Activated naive CD4-positive, alpha-beta T cell treated with anti-CD3 and anti-CD28 coated beads, Interleukin-2, amount 50 U/mL, for 24 hours (primary cell): ENCODE results near the gene EPS8L3.
"Not testable (repeated sequence)": the region's sequence is repeated elsewhere in the genome, so short reads cannot be mapped to it uniquely, and the experiment has no call there.

Experiments
- H3K27ac Mint-ChIP-seq: one replicate; pipeline ENCODE4 v1.8.0; 2021; ENCODE audit warnings: mild to moderate bottlenecking, mixed read lengths
- H3K27me3 Mint-ChIP-seq: one replicate; pipeline ENCODE4 v1.8.0; 2021; ENCODE audit warnings: mixed read lengths
- H3K36me3 Mint-ChIP-seq: one replicate; pipeline ENCODE4 v1.8.0; 2021; ENCODE audit warnings: mixed read lengths
- H3K4me1 Mint-ChIP-seq: one replicate; pipeline ENCODE4 v1.8.0; 2021; ENCODE audit warnings: mixed read lengths
- H3K4me3 Mint-ChIP-seq: one replicate; pipeline ENCODE4 v1.8.0; 2021; ENCODE audit warnings: mild to moderate bottlenecking, mixed read lengths
- H3K9me3 Mint-ChIP-seq: one replicate; pipeline ENCODE4 v1.8.0; 2021; ENCODE audit warnings: mixed read lengths

EPS8L3 gene

DNA sequence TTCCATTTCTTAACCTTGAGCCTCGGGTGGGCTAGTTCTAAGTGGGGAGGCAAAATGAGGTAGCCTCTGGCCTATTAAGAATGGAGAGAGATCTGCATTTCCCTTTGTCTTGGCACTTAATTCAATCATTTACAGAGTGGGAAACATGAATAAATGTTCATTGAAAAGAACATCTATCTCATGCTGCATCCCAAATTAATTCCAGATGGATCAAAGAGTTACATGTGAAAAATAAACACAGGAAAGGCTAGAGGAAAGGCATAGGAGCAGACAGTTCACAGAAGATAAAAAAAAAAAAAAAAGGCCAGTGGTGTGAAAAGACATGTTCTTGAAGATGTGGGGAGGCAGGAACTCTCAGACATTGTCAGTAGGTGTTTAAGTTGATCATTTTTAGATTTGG, 35.7 kb upstream of the EPS8L3 start:
- no peaks in the 10 kb centered on the region for H3K9me3 Mint-ChIP-seq
- peaks cover 75% of the 10 kb centered on the region for H3K4me1 Mint-ChIP-seq
- no peak overlapping the region for H3K4me3 Mint-ChIP-seq
- H3K27me3 Mint-ChIP-seq: no peaks in the 10 kb centered on the region
- H3K27ac Mint-ChIP-seq: peak overlapping the region; percentile 89
- no peaks in the 10 kb centered on the region for H3K36me3 Mint-ChIP-seq

DNA sequence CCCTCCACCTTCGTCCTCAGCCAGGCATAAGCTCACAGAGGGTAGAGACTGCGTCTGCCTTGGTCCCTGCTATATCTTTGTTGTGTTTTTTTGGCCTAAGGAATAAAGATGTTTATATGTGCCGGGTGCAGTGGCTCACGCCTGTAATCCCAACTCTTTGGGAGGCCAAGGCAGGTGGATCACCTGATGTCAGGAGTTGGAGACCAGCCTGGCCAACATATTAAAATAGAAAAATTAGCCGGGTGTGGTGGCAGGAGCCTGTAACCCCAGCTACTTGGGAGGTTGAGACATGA, 33.5 kb upstream of the EPS8L3 start:
- peak overlapping the region; percentile 15 for H3K27ac Mint-ChIP-seq
- not testable (repeated sequence) for H3K4me3 Mint-ChIP-seq, H3K36me3 Mint-ChIP-seq, H3K9me3 Mint-ChIP-seq, H3K27me3 Mint-ChIP-seq
- peaks cover 71% of the 10 kb centered on the region for H3K4me1 Mint-ChIP-seq

DNA sequence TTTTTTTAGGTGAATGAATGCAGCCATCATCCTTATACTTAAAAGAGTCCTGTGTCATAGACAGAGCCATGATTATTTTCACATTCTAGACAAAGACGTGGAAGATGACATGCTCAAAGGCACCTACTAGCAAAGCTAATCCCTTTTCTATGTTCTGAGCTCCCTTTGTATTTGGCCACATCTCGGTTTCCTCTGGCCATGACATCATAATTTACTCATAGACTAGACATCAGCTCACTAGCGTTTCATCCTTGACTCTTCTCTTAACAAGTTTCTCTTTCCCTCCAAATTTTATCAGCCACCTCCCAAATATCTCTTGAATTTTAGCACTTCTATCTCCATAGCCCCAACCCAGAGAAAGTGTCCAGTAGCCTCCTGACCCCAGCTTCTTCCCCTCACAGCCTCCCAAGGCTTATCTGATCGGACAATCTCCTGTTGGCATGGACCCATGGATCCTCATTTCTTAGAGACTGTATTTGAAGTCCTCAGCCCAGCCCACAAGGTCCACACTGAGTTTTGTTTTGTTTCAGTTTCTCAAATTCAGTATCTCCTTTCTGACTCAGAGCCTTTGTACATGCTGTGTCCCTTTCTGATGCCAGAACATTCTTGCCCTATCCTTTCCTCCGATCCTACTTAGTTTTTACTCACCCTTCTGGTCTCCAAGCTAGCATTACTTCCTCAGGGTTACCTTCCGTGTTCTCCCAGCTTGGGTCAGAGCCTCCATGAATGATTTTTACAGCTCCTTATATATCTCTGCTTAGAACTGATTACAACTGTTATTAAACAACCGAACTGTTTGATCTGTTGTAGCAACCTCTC, 33.0 kb upstream of the EPS8L3 start:
- Mint-ChIP-seq H3K4me3 (no peak overlapping the region), H3K36me3 (no peaks in the 10 kb centered on the region), H3K9me3 (no peaks in the 10 kb centered on the region), H3K27me3 (no peaks in the 10 kb centered on the region), H3K4me1 (peaks cover 66% of the 10 kb centered on the region), H3K27ac (peak overlapping the region; percentile 85)

DNA sequence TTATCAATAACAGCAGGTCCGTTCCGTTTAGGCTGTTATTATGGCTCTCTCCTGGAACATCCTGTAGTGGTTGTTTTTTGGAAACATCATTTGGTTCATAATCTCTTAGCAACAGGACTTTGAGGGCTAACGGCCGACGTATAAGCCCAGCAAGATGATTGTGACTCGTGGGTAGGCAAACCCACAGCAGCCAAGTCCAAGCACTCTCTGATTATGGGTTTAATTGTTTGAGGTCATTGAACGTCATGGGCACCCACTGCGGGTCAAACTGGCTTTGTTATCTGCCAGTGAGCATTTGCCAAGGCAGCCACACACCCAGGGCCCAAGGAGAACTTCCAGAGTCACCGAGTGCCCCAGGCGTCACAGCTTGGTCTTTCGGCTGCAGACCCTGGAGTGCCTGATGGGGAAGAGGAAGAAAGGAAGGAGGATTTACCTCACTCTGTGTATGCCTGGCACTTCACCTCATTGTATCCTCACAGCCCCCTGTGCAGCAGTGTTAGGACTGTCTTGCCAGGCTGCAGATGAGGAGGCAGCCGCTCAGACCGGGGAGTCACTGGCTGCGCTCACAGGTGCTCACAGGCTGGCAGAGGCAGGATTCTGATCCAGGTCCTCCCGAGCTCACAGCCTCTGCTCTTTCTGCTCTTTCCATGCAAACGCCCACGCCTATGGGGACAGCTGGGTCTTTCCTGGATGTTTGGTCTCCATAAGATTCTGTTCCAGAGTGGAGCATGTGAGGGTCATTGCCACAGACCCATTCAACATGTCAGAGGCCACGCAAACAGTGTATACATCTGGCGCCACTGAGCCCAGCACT, 30.8 kb upstream of the EPS8L3 start:
- Mint-ChIP-seq H3K27me3 (no peaks in the 10 kb centered on the region), H3K4me3 (no peak overlapping the region), H3K4me1 (peaks cover 70% of the 10 kb centered on the region), H3K9me3 (no peaks in the 10 kb centered on the region), H3K36me3 (no peaks in the 10 kb centered on the region), H3K27ac (no peak overlapping the region)

DNA sequence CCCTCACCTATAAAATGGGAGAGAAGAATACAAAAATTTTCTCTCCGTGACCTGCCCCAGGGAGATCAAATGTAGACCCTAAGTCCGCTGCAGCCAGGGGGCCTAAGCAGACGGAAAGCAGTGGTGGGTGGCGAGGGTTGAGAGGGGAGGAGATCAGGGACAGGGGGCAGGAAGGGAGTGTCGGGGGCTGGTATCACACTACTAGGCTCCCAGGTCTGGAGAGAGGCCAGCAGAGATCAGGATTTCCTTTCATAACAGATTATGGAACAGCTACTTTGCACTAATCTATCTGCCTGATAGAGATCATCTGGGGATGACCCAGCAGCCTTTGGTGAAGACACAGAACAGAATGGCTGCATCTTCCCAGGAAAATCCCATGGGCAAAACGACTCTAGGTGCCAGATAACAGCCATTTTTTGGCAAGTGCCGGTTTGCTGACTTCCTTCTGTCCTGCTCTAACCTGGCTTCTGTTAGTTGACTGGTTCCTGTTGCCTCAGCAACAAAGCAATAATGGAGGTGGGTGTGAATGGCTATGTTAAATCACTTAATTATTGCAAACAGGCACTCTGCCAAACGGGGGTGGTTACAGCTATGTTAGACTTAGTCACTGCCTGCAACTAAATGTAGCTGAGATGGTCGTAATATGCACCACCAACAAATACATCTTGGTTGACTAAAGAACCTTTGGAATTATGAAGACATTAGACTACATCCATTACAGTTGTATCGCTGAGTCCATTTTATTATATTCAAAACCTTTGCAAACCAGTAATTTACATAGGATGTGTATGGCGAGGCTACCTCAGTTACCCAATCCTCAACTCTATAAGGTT, 30.0 kb upstream of the EPS8L3 start:
- peak overlapping the region; percentile 68 for H3K27ac Mint-ChIP-seq
- H3K4me3 Mint-ChIP-seq: no peak overlapping the region

DNA sequence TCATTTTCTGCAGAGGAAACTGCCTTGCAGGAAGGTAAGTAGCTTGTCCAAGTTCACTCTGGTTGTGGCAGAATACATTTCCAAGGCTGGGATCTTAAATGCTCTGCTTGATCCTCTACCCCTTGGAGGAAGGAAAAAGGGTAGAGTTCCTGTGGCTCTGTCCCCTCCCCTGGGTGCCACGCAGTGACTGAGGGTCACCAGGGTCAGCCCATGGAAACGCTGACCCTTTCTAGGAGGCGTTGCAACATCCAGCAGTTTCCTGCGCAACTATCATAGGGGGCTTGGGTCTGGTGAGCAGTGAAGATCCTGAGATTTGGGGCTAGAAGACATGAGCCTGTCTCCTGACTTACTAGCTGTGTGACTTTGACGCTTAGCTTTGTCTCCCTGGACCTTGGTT, 29.4 kb upstream of the EPS8L3 start:
- Mint-ChIP-seq H3K36me3 (no peaks in the 10 kb centered on the region), H3K4me1 (peaks cover 69% of the 10 kb centered on the region), H3K27ac (peak overlapping the region; percentile 68), H3K4me3 (no peak overlapping the region), H3K9me3 (no peaks in the 10 kb centered on the region), H3K27me3 (no peaks in the 10 kb centered on the region)

More for the DNA sequence above, 30.0 kb upstream of the EPS8L3 start:
- no peaks in the 10 kb centered on the region for H3K36me3 Mint-ChIP-seq
- H3K9me3 Mint-ChIP-seq: no peaks in the 10 kb centered on the region
- H3K4me1 Mint-ChIP-seq: peaks cover 72% of the 10 kb centered on the region
- H3K27me3 Mint-ChIP-seq: no peaks in the 10 kb centered on the region

DNA sequence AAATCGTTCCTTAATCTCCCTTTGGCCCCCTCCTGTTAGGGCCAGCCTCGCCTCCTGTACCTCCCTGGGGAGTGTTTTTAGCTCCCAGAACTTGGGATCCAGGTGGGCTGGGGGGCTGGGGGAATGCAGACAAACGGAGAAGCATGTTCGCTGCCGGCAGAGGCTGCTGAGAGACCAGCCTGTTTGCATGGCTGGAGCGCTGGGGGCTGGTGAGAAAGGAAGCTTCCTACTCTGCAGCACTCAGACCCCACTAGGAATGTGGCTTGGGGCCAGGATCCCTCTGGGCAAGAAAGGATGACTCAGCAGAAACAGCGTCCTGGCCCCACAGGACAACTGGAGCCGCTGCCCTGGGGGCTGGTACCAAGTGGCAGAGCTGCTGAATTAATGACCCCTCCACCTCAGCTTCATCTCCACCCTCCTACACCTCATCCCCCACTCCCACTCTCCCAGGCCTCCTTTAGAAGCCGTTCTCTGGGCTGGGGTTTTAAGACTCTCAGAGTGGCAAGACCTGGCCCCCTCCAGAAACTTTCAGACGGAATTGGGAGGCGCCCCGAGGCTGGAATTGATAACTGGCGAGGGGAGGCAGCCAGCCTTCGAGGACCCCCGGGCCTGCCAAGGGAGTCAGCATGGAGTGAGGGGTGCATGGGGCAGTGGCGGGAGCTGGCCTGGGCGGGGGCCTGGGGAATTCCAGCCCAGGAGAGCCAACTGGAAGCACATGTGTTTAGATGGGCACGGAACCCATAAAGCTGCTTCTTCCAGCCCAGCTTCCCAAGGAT, 28.5 kb upstream of the EPS8L3 start:
- no peaks in the 10 kb centered on the region for H3K27me3 Mint-ChIP-seq
- no peak overlapping the region for H3K4me3 Mint-ChIP-seq
- no peaks in the 10 kb centered on the region for H3K9me3 Mint-ChIP-seq
- H3K4me1 Mint-ChIP-seq: peaks cover 61% of the 10 kb centered on the region
- H3K27ac Mint-ChIP-seq: no peak overlapping the region
- H3K36me3 Mint-ChIP-seq: no peaks in the 10 kb centered on the region

DNA sequence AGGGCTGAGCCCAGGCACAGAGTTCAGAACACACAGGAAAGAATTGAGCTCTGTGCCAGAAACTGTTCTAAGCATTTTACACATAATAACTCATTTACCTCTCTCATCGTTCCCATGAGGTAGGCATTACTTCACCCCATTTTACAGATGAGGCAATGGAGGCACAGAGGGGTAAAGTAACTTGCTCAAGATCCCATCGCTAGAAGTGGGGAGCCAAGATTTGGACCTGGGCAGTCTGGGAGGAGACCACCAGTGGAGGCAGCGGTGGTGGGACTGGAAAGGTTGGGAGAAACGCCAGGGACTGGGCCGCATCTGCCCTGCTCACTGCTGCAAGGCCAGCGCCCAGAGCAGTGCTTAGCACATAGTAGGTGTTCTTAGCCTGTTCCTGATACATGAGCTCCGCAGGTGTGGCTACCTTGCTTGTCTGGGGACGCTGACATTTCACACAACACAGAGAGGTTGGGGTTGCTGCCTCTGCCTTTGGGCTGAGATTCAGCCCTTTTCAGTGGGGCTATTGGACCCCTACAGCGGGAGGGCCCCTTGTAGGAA, 27.8 kb upstream of the EPS8L3 start:
- no peak overlapping the region for H3K4me3 Mint-ChIP-seq
- H3K27ac Mint-ChIP-seq: peak overlapping the region; percentile 59
- no peaks in the 10 kb centered on the region for H3K27me3 Mint-ChIP-seq
- no peaks in the 10 kb centered on the region for H3K9me3 Mint-ChIP-seq
- no peaks in the 10 kb centered on the region for H3K36me3 Mint-ChIP-seq
- peaks cover 57% of the 10 kb centered on the region for H3K4me1 Mint-ChIP-seq

DNA sequence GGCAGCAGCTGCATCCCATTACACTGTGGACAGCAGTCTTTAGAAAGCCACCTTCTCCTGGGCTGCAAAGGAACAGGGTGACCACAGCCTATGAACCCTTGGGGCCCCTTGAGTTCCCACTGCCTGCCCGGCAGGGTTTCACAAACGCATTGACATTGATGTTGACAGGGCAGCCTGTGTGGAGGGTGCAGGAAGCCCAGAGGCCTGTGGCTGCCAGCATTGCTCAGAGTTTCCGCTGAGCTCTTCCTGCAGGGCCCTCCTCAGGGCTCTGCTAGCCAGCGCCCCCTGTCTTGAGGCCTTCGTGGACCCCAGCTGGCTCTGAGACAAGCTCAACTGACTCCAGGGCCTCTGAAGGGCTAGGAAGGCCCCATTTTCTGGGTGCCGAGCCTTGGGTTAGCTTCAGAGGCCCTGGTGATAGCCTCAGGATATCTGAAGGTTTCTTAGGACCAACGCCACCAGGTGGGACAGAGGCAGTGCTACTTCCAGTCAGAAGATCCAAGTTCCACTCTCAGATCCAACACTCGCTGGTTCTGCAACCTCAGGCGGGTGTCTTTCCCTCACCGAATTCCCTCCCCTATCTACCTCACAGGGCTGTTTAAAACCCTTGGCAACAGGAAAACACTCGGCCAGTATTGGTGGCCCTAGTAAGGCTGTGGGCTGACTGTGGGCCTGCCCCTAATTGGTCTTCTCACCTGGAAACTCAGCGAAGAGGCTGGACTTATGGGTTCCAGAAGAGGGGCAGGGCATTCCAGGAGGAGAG, 27.2 kb upstream of the EPS8L3 start:
- no peaks in the 10 kb centered on the region for H3K36me3 Mint-ChIP-seq
- no peak overlapping the region for H3K4me3 Mint-ChIP-seq
- H3K4me1 Mint-ChIP-seq: peaks cover 56% of the 10 kb centered on the region
- no peaks in the 10 kb centered on the region for H3K9me3 Mint-ChIP-seq
- H3K27ac Mint-ChIP-seq: peak overlapping the region; percentile 70
- H3K27me3 Mint-ChIP-seq: no peaks in the 10 kb centered on the region

DNA sequence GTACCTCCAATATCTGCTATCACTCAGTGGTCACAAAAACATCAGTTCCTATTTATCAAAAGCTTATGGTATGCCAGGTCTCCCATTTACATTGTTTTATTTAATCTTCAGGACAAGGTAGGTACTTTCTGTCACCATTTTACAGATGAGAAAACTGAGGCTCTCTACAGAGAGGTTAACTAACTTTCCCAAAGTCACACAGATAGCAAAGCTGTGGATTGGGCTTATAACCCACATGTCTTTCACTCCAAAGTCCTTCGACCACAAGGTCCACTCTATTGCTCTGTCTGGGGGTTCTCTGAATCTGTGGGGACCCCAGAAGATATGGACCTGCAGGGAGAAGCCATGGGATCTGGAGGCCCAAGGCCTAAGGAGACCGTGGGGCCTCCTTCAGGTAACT, 26.6 kb upstream of the EPS8L3 start:
- H3K9me3 Mint-ChIP-seq: no peaks in the 10 kb centered on the region
- no peaks in the 10 kb centered on the region for H3K27me3 Mint-ChIP-seq
- peak overlapping the region; percentile 70 for H3K27ac Mint-ChIP-seq
- peaks cover 56% of the 10 kb centered on the region for H3K4me1 Mint-ChIP-seq
- no peaks in the 10 kb centered on the region for H3K36me3 Mint-ChIP-seq
- no peak overlapping the region for H3K4me3 Mint-ChIP-seq

DNA sequence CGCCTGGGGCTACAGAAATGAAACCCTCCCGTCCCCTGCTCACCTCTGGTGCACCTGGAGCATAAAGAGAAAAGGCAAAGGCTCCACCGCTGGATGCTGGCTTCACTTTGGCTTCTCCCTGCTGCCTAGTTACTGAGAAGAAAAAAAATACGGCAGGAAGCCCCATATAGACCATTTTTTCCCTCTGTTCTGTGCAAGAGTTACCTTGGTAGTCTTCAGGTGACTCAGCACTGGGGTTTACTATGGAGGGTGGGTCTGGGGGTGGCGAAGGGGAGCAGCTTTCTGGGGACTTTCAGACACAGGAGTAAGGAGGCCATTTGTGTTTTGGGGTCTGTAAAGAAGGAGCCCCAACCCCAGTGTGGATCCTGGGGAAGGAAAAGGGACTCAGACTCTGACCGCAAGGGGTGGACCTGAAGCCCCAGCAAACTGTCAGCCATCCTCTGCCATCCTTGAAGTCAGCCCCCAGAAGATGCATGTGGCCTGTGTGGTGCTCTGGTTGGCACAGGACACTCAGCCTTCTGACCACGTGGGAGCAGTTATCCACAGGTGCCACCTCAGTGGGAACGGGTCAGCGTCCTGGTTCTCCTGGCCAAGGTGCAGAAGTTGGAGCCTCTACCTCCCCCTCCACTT, 25.9 kb upstream of the EPS8L3 start:
- Mint-ChIP-seq H3K27ac (peak overlapping the region; percentile 70), H3K36me3 (no peaks in the 10 kb centered on the region), H3K27me3 (no peaks in the 10 kb centered on the region), H3K4me3 (peak overlapping the region; percentile 6), H3K4me1 (peaks cover 52% of the 10 kb centered on the region), H3K9me3 (no peaks in the 10 kb centered on the region)

DNA sequence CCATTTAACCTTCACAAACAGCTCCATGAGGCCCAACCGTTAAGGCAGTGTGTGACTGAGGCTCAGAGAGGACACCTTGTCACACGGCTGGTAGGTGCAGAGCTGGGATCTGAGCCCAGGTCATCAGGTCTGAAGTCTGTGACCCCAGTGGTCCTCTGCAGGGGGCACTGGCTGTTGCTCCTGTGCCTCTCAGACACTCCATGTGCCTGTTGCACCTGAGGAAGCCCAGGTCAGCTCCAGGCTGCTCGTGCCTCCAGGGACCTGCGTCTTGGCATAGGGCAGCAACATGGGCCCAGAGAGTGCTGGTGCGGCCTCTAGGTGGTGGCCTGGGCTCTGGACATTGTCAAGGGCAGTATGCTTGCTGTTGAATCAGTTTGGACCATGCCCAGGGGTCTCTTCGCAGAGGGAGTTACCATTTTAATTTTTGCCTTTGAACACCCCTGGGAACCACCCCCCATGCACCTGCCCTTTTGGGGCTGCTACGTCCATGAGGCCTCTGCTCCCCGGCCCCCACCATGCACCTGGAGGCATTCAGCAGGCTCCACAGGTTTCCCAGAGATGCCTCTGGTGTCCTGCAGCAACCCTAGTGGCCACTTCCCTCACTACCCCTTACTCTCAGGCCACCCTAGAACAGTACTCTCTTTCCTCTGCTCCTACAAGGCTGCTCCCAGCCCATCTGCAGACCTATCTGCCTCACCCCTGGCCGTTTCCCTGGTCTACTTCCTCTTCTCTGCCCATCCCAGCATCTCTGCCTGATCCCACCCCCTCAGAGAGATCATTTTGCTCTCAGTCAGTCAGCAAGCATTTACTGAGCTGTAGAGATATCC, 25.2 kb upstream of the EPS8L3 start:
- Mint-ChIP-seq H3K27me3 (no peaks in the 10 kb centered on the region), H3K27ac (peak overlapping the region; percentile 52), H3K4me1 (peaks cover 44% of the 10 kb centered on the region), H3K36me3 (no peaks in the 10 kb centered on the region), H3K4me3 (peak overlapping the region; percentile 6), H3K9me3 (no peaks in the 10 kb centered on the region)

DNA sequence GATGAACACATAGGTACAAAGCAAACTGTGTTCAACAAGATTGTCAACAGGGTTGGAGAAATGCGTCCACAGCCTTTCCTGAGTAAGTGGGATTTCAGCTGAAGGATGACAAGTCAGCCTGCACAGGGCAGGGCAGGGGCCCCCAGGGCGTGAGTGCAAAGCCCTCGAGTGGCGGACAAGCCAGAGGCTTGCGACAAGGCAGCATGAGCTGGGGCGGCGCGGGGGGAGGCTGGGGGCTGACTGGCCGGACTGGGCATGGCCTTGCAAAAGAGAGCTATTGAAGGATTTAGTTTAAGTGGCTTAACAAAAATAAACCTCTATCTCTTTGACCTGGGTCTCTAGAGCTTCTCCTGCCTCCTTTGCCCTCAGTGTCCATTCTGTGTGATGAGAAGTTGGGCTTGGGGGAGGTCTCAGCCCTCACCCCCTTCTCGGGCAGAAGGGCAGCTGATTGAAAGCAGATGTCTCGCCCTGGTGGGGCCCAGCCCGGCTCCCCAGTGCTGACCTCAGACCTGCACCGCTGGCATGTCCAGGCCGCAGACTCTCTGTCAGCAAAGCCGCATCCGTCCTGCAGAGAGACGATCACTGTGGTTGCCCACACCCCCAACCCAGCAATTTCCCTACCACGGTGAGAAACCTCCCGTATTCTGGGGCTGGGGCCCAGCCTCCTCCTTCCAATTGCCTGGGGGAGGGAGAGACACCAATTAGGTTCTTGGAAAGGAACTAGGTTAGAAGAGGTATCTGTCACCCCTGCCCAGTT, 24.3 kb upstream of the EPS8L3 start:
- Mint-ChIP-seq H3K27ac (no peak overlapping the region), H3K4me1 (peaks cover 36% of the 10 kb centered on the region), H3K4me3 (no peak overlapping the region), H3K9me3 (no peaks in the 10 kb centered on the region), H3K36me3 (no peaks in the 10 kb centered on the region), H3K27me3 (no peaks in the 10 kb centered on the region)
